GM19193 (cell line): ENCODE measurements around the gene GMPPB.
A peak's percentile ranks its signal among the peaks of the same experiment; 100 is the strongest.

Source experiments
- POLR2A ChIP-seq: IDR thresholded peaks from 4 replicates; pipeline ENCODE4 v1.6.1; 2011; ENCODE audit not compliant: insufficient read depth, insufficient read length; ENCODE audit errors: extremely low read depth

GMPPB gene

GRCh38 chr3:49680493-49681231, 43.1 kb downstream of the GMPPB start:
- no peak for TF ChIP-seq POLR2A

GRCh38 chr3:49675912-49676311, 47.8 kb downstream of the GMPPB start:
- no peak for TF ChIP-seq POLR2A

- no peak for TF ChIP-seq POLR2A
These were observed 49.2 kb downstream of the GMPPB start for GRCh38 chr3:49674497-49674983.

GRCh38 chr3:49673715-49674496, 49.8 kb downstream of the GMPPB start, which contains the start of gene APEH:
TSS of gene APEH (plus strand) at chr3:49674351. CDS start at chr3:49674402, 51 bp downstream.
- peak; percentile 85 for TF ChIP-seq POLR2A

GRCh38 chr3:49673121-49673714, 50.5 kb downstream of the GMPPB start:
- no peak for TF ChIP-seq POLR2A

- TF ChIP-seq POLR2A = no peak
These were observed 52.2 kb downstream of the GMPPB start for GRCh38 chr3:49671291-49672288.

GRCh38 chr3:49670940-49671290, 52.8 kb downstream of the GMPPB start:
- no peak for TF ChIP-seq POLR2A
